HepG2 (cell line): ENCODE measurements around the gene CTXN1. TPM values are rescaled to one million over a fixed set of nuclear protein-coding genes. Genes with fewer than 3 reads are reported as not detected.
A peak's percentile ranks its signal among the peaks of the same experiment; 100 is the strongest.

Experiments used
- ELF1 ChIP-seq: sonication (generic); formaldehyde crosslinking; IDR thresholded peaks from 2 replicates; pipeline ENCODE4 v1.4.0; 2020; ENCODE audit warnings: missing genetic modification reagents
- FOXA1 ChIP-seq, 2 experiments: fragments of 450-650 bp in 1 of 2; sonication (generic) in 1 of 2; formaldehyde crosslinking in 1 of 2; IDR thresholded peaks; 2 replicates each; pipeline versions ENCODE4 v1.4.0 to v1.6.1; 2016 to 2020; ENCODE audit warnings: missing genetic modification reagents in 1 of 2
- FOXP1 ChIP-seq, 2 experiments: fragments of 450-650 bp in 1 of 2; IDR thresholded peaks; 2 replicates each; pipeline ENCODE4 v1.6.1; 2017 to 2018; ENCODE audit warnings: antibody characterized with exemption in 1 of 2
- GRHL1 ChIP-seq: sonication (generic); formaldehyde crosslinking; conservative IDR thresholded peaks from 2 replicates; pipeline ENCODE4 v1.8.0; 2022; ENCODE audit warnings: missing genetic modification reagents
- JARID2 ChIP-seq: sonication (generic); formaldehyde crosslinking; IDR thresholded peaks from 2 replicates; pipeline ENCODE4 v1.8.1; 2023; ENCODE audit warnings: missing genetic modification reagents, inconsistent platforms; ENCODE audit not compliant: insufficient replicate concordance
- MIXL1 ChIP-seq: IDR thresholded peaks from 2 replicates; pipeline ENCODE4 v1.6.1; 2016
- NCOR1 ChIP-seq: fragments of 200-600 bp; sonication (generic); IDR thresholded peaks from 2 replicates; pipeline ENCODE4 v1.7.0; 2017; ENCODE audit warnings: antibody characterized with exemption, low read length, borderline replicate concordance
- RXRB ChIP-seq: IDR thresholded peaks from 2 replicates; pipeline ENCODE4 v1.6.1; 2016; ENCODE audit warnings: borderline replicate concordance, missing genetic modification reagents, missing compliant biosample characterization
- SMARCE1 ChIP-seq: fragments of 450-650 bp; IDR thresholded peaks from 2 replicates; pipeline ENCODE4 v1.6.1; 2017; ENCODE audit warnings: borderline replicate concordance
- ZBTB14 ChIP-seq: sonication (generic); formaldehyde crosslinking; IDR thresholded peaks from 2 replicates; pipeline ENCODE4 v1.4.0; 2020; ENCODE audit warnings: missing genetic modification reagents
- ZFP1 ChIP-seq: IDR thresholded peaks from 2 replicates; pipeline ENCODE4 v1.6.1; 2016
- ZNF30 ChIP-seq: sonication (generic); formaldehyde crosslinking; IDR thresholded peaks from 2 replicates; pipeline ENCODE4 v1.5.0; 2020; ENCODE audit warnings: mild to moderate bottlenecking, missing genetic modification reagents
- ZNF331 ChIP-seq: sonication (generic); formaldehyde crosslinking; IDR thresholded peaks from 2 replicates; pipeline ENCODE4 v1.4.0; 2020; ENCODE audit warnings: missing genetic modification reagents
- ZNF605 ChIP-seq: sonication (generic); formaldehyde crosslinking; IDR thresholded peaks from 2 replicates; pipeline ENCODE4 v1.8.0; 2022; ENCODE audit warnings: mild to moderate bottlenecking, missing genetic modification reagents
- ZNF704 ChIP-seq: sonication (generic); formaldehyde crosslinking; IDR thresholded peaks from 2 replicates; pipeline ENCODE4 v1.8.1; 2023; ENCODE audit warnings: mild to moderate bottlenecking, inconsistent platforms, moderate library complexity, missing genetic modification reagents, borderline replicate concordance
- ZNF891 ChIP-seq: sonication (generic); formaldehyde crosslinking; IDR thresholded peaks from 2 replicates; pipeline ENCODE4 v1.5.0; 2020; ENCODE audit warnings: mild to moderate bottlenecking, missing genetic modification reagents
- polyA plus RNA-seq, 8 experiments: library from polyadenylated mRNA; depleted of rRNA in 3 of 8; stranded (reverse) in 7 of 8; unstranded in 1 of 8; fragments of >200 nt; fragmentation: Illumina TruSeq in 4 of 8; extraction: Trizol in 4 of 8; gene quantifications; 2 replicates each; pipeline versions ENCODE4 v1.2.1 to v1.2.3, GENCODE V29; 2011 to 2016; ENCODE audit warnings: low read depth in 4 of 8, missing spikeins in 1 of 8, mixed read lengths in 1 of 8; ENCODE audit not compliant: insufficient read depth in 1 of 8
- total RNA-seq, 5 experiments: library from RNA; depleted of rRNA; stranded (reverse); fragments of >200 nt; fragmentation: Illumina TruSeq; extraction: Trizol; gene quantifications; 2 replicates each; pipeline ENCODE4 v1.2.3, GENCODE V29; 2016; ENCODE audit warnings: low read depth in 1 of 5
- TF ChIP-seq, protein P1 (sequence below): sonication (generic); formaldehyde crosslinking; IDR thresholded peaks from 2 replicates; pipeline ENCODE4 v1.4.0; 2020; ENCODE audit warnings: missing genetic modification reagents, borderline replicate concordance

CTXN1 gene
- total and polyA plus RNA-seq, 2 of the 13 experiments (the other 11 are each of a cell fraction or from before 2014, with no cell fraction given), result 0.11 TPM; not detected in 1

DNA sequence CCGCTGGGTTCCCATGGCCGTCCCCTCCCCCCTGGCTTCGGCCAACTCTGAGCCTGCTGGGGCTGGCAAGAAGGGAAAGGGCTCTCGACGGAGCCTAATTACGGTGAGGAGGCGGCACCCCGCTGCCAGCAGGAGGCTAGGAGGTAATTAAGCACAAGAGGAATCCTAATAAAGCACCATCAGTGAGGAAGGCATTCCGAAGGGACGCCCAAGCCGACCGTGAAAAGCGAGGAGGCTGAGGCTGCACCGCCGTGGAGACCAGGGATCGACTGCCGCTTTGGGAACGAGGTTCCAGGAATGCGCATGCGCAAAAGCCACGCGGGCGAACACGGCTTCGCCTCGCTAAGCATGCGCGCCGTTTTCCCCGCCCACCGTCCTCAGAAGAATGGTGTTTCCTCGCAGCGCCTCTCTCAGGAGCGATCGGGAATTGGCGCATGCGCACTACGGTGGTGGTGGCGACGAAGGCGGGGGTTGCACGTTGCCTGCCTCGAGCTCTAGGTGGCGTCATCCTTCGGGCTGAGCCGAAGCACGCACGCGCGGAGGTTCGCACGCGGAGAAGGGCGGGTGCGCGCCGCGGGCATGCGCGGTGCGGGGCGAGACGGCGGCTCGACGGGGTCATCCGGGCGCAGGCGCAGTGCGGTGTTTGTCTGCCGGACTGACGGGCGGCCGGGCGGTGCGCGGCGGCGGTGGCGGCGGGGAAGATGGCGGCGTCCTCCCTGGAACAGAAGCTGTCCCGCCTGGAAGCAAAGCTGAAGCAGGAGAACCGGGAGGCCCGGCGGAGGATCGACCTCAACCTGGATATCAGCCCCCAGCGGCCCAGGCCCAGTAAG, 22.5 kb downstream of the CTXN1 start, which contains the start of gene MAP2K7 (continued):
- TF ChIP-seq, protein P1, sequence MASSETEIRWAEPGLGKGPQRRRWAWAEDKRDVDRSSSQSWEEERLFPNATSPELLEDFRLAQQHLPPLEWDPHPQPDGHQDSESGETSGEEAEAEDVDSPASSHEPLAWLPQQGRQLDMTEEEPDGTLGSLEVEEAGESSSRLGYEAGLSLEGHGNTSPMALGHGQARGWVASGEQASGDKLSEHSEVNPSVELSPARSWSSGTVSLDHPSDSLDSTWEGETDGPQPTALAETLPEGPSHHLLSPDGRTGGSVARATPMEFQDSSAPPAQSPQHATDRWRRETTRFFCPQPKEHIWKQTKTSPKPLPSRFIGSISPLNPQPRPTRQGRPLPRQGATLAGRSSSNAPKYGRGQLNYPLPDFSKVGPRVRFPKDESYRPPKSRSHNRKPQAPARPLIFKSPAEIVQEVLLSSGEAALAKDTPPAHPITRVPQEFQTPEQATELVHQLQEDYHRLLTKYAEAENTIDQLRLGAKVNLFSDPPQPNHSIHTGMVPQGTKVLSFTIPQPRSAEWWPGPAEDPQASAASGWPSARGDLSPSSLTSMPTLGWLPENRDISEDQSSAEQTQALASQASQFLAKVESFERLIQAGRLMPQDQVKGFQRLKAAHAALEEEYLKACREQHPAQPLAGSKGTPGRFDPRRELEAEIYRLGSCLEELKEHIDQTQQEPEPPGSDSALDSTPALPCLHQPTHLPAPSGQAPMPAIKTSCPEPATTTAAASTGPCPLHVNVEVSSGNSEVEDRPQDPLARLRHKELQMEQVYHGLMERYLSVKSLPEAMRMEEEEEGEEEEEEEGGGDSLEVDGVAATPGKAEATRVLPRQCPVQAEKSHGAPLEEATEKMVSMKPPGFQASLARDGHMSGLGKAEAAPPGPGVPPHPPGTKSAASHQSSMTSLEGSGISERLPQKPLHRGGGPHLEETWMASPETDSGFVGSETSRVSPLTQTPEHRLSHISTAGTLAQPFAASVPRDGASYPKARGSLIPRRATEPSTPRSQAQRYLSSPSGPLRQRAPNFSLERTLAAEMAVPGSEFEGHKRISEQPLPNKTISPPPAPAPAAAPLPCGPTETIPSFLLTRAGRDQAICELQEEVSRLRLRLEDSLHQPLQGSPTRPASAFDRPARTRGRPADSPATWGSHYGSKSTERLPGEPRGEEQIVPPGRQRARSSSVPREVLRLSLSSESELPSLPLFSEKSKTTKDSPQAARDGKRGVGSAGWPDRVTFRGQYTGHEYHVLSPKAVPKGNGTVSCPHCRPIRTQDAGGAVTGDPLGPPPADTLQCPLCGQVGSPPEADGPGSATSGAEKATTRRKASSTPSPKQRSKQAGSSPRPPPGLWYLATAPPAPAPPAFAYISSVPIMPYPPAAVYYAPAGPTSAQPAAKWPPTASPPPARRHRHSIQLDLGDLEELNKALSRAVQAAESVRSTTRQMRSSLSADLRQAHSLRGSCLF (CRISPR knock-in tag), result no peak
- TF ChIP-seq RXRB (CRISPR knock-in tag) (peak; percentile 69; the same call in 1 of the 2 replicates), ZNF30 (CRISPR knock-in tag) (no peak), MIXL1 (CRISPR knock-in tag) (peak; percentile 72), FOXA1 (IDR thresholded peaks at IDR 0.05) (no peak), FOXA1 (CRISPR knock-in tag; IDR thresholded peaks at IDR 0.05) (0 out of 2 replicates have a peak, but pooled peaks have one; percentile 31), JARID2 (CRISPR knock-in tag) (peak; percentile 47), ZNF704 (CRISPR knock-in tag) (peak; percentile 86; the same call in 1 of the 2 replicates), ZNF891 (CRISPR knock-in tag) (no peak; the same call in 1 of the 2 replicates), ZNF605 (CRISPR knock-in tag) (peak; percentile 95), NCOR1 (no peak; the same call in 1 of the 2 replicates), ZNF331 (CRISPR knock-in tag) (peak; percentile 81), SMARCE1 (no peak), FOXP1 (IDR thresholded peaks at IDR 0.05) (no peak), FOXP1 (CRISPR knock-in tag; IDR thresholded peaks at IDR 0.05) (no peak), ELF1 (CRISPR knock-in tag) (no peak; the same call in 1 of the 2 replicates), GRHL1 (CRISPR knock-in tag) (no peak), ZFP1 (CRISPR knock-in tag) (0 out of 2 replicates have a peak, but pooled peaks have one; percentile 18), ZBTB14 (peak; percentile 95)
